Measurements from ENCODE around the gene SLFN5.
"Not testable (repeated sequence)": the region's sequence is repeated elsewhere in the genome, so short reads cannot be mapped to it uniquely, and the experiment has no call there.

The SLFN5 gene

DNA sequence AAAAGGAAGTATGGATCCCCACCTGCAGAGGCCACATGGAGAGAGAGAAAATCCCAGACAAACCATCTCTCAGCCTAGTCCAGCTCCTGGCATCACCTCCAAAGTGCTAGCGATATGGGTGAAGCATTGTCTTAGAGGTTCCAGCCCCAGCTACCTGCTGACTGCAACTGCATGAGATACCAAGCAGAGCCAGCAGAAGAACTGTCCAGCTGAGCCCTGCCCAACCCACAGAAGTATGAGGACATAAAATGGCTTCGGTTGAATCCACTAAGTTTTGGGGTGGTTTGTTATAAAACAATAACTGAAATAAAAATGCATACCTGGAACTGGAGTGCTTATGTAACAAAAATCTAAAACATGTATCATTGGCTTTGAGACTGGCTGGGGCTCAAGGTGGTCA lies 20.4 kb upstream of the SLFN5 start:
- Histone ChIP-seq H3K4me1 (ENCODE audit: control insufficient read depth, low read depth, low read length) (no peaks in the 10 kb centered on the region), H3K27me3 (ENCODE audit: control insufficient read depth, insufficient read depth, low read length) (no peaks in the 10 kb centered on the region), H3K27ac (ENCODE audit: low read length) (no peak overlapping the region), H3K36me3 (ENCODE audit: control insufficient read depth, low read depth, low read length) (no peaks in the 10 kb centered on the region), H3K9ac (ENCODE audit: low read length) (no peak overlapping the region), H3K9me3 (ENCODE audit: control insufficient read depth, low read depth, low read length) (no peaks in the 10 kb centered on the region), H3K4me3 (ENCODE audit: low read length) (no peak overlapping the region)

DNA sequence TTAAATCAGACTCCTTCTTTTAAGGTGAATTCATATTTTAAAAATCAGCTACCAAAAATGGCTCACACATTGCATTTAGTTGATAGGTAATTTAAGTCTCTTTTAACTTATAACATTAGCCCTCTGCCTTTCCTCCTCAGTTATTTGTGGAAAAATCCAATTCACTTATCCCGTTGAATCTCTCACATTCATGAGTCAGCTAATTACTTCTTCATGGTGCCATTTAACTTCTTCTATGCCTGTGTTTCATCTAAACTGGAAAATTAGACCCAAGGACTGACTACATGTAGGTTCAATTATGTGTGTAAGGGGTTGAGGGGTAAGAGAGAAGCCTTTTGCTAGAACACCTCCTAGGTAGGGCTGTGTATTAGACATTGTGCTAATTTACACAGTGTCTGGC lies 18.4 kb upstream of the SLFN5 start:
- no peaks in the 10 kb centered on the region for H3K36me3 ChIP-seq (ENCODE audit: control insufficient read depth, low read depth, low read length)
- H3K4me1 ChIP-seq (ENCODE audit: control insufficient read depth, low read depth, low read length): no peaks in the 10 kb centered on the region
- H3K9me3 ChIP-seq (ENCODE audit: control insufficient read depth, low read depth, low read length): no peaks in the 10 kb centered on the region
- no peak overlapping the region for H3K27ac ChIP-seq (ENCODE audit: low read length)
- H3K27me3 ChIP-seq (ENCODE audit: control insufficient read depth, insufficient read depth, low read length): no peaks in the 10 kb centered on the region
- H3K4me3 ChIP-seq (ENCODE audit: low read length): no peak overlapping the region
- no peak overlapping the region for H3K9ac ChIP-seq (ENCODE audit: low read length)

DNA sequence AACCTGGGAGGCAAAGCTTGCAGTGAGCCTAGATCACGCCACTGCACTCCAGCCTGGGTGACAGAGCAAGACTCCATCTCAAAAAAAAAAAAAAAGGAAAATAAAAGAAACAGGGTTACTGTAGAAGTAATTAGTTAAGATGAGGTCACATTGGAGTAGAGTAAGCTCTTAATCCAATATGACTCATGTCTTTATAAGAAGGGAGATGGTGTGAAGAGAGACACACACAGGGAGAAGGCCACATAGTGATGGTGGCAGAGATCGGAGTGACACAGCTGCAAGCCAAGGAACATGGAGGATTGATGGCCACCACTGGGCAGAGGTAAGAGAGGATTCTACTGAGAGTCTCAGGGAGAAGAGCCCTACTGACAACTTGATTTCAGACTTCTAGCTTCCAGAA lies 15.3 kb upstream of the SLFN5 start:
- H3K4me3 ChIP-seq (ENCODE audit: low read length): no peak overlapping the region
- H3K9me3 ChIP-seq (ENCODE audit: control insufficient read depth, low read depth, low read length): no peaks in the 10 kb centered on the region
- H3K36me3 ChIP-seq (ENCODE audit: control insufficient read depth, low read depth, low read length): no peaks in the 10 kb centered on the region
- no peak overlapping the region for H3K27ac ChIP-seq (ENCODE audit: low read length)
- no peaks in the 10 kb centered on the region for H3K27me3 ChIP-seq (ENCODE audit: control insufficient read depth, insufficient read depth, low read length)
- no peaks in the 10 kb centered on the region for H3K4me1 ChIP-seq (ENCODE audit: control insufficient read depth, low read depth, low read length)
- no peak overlapping the region for H3K9ac ChIP-seq (ENCODE audit: low read length)

DNA sequence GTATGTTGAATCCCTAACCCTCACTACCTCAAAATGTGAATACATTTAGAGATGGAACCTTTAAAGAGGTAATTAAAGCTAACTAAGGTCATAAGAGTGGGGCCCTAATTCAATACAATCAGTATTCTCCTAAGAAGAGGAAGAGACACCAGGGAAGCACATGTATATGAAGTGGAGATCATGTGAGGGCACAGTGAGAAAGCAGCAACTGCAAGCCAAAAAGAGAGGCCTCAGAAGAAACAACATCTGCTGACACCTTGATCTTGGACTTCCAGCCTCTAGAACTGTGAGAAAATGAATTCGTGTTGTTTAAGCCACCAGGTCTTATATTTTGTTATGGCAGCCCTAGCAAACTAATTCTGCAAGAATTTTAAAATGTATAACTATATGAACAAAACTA lies 13.2 kb upstream of the SLFN5 start:
- Histone ChIP-seq H3K9me3 (ENCODE audit: control insufficient read depth, low read depth, low read length) (no peaks in the 10 kb centered on the region), H3K27ac (ENCODE audit: low read length) (no peak overlapping the region), H3K4me3 (ENCODE audit: low read length) (no peak overlapping the region), H3K4me1 (ENCODE audit: control insufficient read depth, low read depth, low read length) (no peaks in the 10 kb centered on the region), H3K36me3 (ENCODE audit: control insufficient read depth, low read depth, low read length) (no peaks in the 10 kb centered on the region), H3K27me3 (ENCODE audit: control insufficient read depth, insufficient read depth, low read length) (no peaks in the 10 kb centered on the region), H3K9ac (ENCODE audit: low read length) (no peak overlapping the region)

DNA sequence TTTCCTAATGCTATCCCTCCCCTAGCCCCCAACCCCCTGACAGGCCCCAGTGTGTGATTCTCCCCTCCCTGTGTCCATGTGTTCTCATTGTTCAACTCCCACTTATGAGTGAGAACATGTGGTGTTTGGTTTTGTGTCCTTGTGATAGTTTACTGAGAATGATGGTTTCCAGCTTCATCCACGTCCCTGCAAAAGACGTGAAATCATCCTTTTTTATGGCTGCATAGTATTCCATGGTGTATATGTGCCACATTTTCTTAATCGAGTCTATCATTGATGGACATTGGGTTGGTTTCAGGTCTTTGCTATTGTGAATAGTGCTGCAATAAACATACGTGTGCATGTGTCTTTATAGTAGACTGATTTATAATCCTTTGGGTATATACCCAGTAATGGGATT lies 8.6 kb upstream of the SLFN5 start:
- not testable (repeated sequence) for H3K4me1 ChIP-seq (ENCODE audit: control insufficient read depth, low read depth, low read length); H3K4me3 ChIP-seq (ENCODE audit: low read length); H3K9me3 ChIP-seq (ENCODE audit: control insufficient read depth, low read depth, low read length)

DNA sequence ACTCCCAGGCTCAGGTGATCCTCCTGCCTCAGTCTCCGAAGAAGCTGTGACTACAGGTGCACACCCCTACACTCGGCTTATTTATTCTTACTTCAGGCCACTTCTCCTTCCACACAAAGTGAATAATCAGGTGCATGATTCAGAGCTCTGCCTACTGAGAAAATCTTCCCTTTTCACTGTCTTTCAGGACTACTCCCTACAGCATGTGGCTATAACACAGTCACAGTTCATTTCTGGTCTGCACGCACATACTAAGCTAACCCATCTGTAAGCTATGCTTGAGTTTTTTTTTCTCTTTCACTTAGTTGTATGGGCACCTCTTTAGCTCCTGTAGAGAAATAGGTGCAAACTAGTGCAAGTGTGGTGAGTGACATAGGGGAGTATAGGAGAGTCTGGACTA lies 7.6 kb upstream of the SLFN5 start:
- no peak overlapping the region for H3K4me3 ChIP-seq (ENCODE audit: low read length)
- H3K27me3 ChIP-seq (ENCODE audit: control insufficient read depth, insufficient read depth, low read length): no peaks in the 10 kb centered on the region
- H3K36me3 ChIP-seq (ENCODE audit: control insufficient read depth, low read depth, low read length): no peaks in the 10 kb centered on the region
- H3K27ac ChIP-seq (ENCODE audit: low read length): no peak overlapping the region
- no peaks in the 10 kb centered on the region for H3K4me1 ChIP-seq (ENCODE audit: control insufficient read depth, low read depth, low read length)
- no peaks in the 10 kb centered on the region for H3K9me3 ChIP-seq (ENCODE audit: control insufficient read depth, low read depth, low read length)
- H3K9ac ChIP-seq (ENCODE audit: low read length): no peak overlapping the region

More for the DNA sequence above, 8.6 kb upstream of the SLFN5 start:
- not testable (repeated sequence) for H3K27ac ChIP-seq (ENCODE audit: low read length); H3K36me3 ChIP-seq (ENCODE audit: control insufficient read depth, low read depth, low read length); H3K27me3 ChIP-seq (ENCODE audit: control insufficient read depth, insufficient read depth, low read length); H3K9ac ChIP-seq (ENCODE audit: low read length)

- no peak overlapping the region for H3K4me3 ChIP-seq (ENCODE audit: low read length)
- H3K27ac ChIP-seq (ENCODE audit: low read length): no peak overlapping the region
- H3K36me3 ChIP-seq (ENCODE audit: control insufficient read depth, low read depth, low read length): no peaks in the 10 kb centered on the region
- no peaks in the 10 kb centered on the region for H3K9me3 ChIP-seq (ENCODE audit: control insufficient read depth, low read depth, low read length)
- H3K4me1 ChIP-seq (ENCODE audit: control insufficient read depth, low read depth, low read length): no peaks in the 10 kb centered on the region
- H3K9ac ChIP-seq (ENCODE audit: low read length): no peak overlapping the region
- no peaks in the 10 kb centered on the region for H3K27me3 ChIP-seq (ENCODE audit: control insufficient read depth, insufficient read depth, low read length)
Observed at GRCh38 chr17:35235917-35236316, 7.0 kb upstream of the SLFN5 start.

DNA sequence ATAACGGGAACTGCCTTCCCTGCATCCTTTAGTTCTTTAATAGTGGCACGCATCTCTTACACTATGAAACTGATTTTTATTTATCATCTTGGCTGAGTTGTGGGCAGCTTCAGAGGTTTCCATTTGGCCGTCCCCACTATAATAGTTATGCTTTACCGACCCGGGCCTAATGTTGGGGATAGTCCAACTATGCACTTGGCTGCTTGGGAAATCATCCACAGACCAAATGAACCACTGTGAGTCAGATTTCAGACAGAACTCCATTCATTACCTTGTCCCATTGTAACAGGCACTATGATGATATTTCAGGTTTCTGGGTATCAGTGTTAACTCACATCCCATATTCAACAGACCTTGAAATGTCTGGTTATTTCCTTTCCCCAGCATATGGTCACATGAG lies 6.1 kb upstream of the SLFN5 start:
- Histone ChIP-seq H3K36me3 (ENCODE audit: control insufficient read depth, low read depth, low read length) (no peaks in the 10 kb centered on the region), H3K27ac (ENCODE audit: low read length) (no peak overlapping the region), H3K27me3 (ENCODE audit: control insufficient read depth, insufficient read depth, low read length) (no peaks in the 10 kb centered on the region), H3K4me3 (ENCODE audit: low read length) (no peak overlapping the region), H3K9ac (ENCODE audit: low read length) (no peak overlapping the region), H3K4me1 (ENCODE audit: control insufficient read depth, low read depth, low read length) (no peaks in the 10 kb centered on the region), H3K9me3 (ENCODE audit: control insufficient read depth, low read depth, low read length) (no peaks in the 10 kb centered on the region)

DNA sequence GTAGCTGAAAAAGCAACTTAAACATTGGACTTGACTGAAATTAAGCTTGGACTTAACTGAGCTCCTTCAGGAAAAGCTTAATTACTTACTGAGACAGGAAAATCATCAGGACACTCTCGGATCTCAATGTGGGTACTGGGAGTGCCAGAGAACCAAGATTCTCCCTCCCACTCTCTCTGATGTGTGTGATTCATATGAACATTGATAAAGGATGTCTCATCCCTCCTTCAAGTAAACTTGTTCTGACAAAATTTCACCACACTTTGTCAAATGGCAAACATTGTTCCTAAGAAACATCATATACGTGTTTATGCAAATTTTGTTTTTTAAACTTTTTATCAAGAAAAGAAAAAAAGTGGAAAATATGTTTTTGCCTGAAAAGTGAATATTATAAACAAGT lies 4.1 kb upstream of the SLFN5 start:
- Histone ChIP-seq H3K9ac (ENCODE audit: low read length) (no peak overlapping the region), H3K27ac (ENCODE audit: low read length) (no peak overlapping the region), H3K4me3 (ENCODE audit: low read length) (no peak overlapping the region), H3K36me3 (ENCODE audit: control insufficient read depth, low read depth, low read length) (no peaks in the 10 kb centered on the region), H3K9me3 (ENCODE audit: control insufficient read depth, low read depth, low read length) (no peaks in the 10 kb centered on the region), H3K4me1 (ENCODE audit: control insufficient read depth, low read depth, low read length) (peaks cover 6% of the 10 kb centered on the region), H3K27me3 (ENCODE audit: control insufficient read depth, insufficient read depth, low read length) (peaks cover 7% of the 10 kb centered on the region)

DNA sequence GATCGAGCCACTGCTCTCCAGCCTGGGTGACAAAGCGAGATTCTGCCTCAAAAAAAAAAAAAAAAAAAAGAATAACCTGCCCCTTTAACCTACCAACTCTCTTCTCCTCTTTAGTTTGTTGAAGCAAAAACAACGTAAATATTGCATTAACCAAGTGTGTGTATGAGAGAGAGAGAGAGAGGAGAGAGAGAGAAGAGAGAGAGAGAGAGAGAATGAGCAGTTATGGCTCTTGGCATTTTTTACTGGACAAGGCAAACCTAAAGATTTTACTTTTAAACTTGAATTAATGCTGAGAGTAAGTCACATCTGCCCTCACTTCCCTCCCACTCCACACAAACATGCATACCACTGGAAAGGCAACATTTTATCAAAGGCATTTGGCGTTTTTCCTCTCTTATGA lies 3.0 kb upstream of the SLFN5 start:
- H3K4me3 ChIP-seq (ENCODE audit: low read length): no peak overlapping the region
- no peak overlapping the region for H3K9ac ChIP-seq (ENCODE audit: low read length)
- no peaks in the 10 kb centered on the region for H3K36me3 ChIP-seq (ENCODE audit: control insufficient read depth, low read depth, low read length)
- H3K27ac ChIP-seq (ENCODE audit: low read length): no peak overlapping the region
- H3K27me3 ChIP-seq (ENCODE audit: control insufficient read depth, insufficient read depth, low read length): peaks cover 12% of the 10 kb centered on the region
- H3K9me3 ChIP-seq (ENCODE audit: control insufficient read depth, low read depth, low read length): no peaks in the 10 kb centered on the region
- H3K4me1 ChIP-seq (ENCODE audit: control insufficient read depth, low read depth, low read length): peaks cover 16% of the 10 kb centered on the region

DNA sequence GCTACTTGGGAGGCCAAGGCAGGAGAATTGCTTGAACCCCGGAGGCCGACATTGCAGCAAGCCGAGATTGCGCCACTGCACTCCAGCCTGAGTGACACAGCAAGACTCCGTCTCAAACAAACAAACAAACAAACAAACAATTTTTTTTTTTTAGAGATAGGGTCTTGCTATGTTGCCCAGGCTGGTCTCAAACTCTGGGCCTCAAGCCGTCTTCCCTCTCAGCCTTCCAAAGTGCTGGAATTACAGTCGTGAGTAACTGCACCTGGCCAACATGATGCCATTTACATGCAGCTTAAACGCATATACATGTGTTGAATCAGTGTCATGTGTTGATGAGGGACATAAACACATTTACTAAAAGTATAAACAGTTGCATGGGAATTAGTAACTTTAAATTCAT lies 2.0 kb upstream of the SLFN5 start:
- no peak overlapping the region for H3K27ac ChIP-seq (ENCODE audit: low read length)
- H3K9ac ChIP-seq (ENCODE audit: low read length): no peak overlapping the region
- no peak overlapping the region for H3K4me3 ChIP-seq (ENCODE audit: low read length)
- H3K4me1 ChIP-seq (ENCODE audit: control insufficient read depth, low read depth, low read length): peaks cover 16% of the 10 kb centered on the region
- no peaks in the 10 kb centered on the region for H3K9me3 ChIP-seq (ENCODE audit: control insufficient read depth, low read depth, low read length)
- H3K27me3 ChIP-seq (ENCODE audit: control insufficient read depth, insufficient read depth, low read length): peaks cover 12% of the 10 kb centered on the region
- H3K36me3 ChIP-seq (ENCODE audit: control insufficient read depth, low read depth, low read length): no peaks in the 10 kb centered on the region

- no peaks in the 10 kb centered on the region for H3K9me3 ChIP-seq (ENCODE audit: control insufficient read depth, low read depth, low read length)
- peak overlapping the region; percentile 88 for H3K4me3 ChIP-seq (ENCODE audit: low read length)
- peaks cover 12% of the 10 kb centered on the region for H3K27me3 ChIP-seq (ENCODE audit: control insufficient read depth, insufficient read depth, low read length)
- H3K4me1 ChIP-seq (ENCODE audit: control insufficient read depth, low read depth, low read length): peaks cover 16% of the 10 kb centered on the region
- H3K9ac ChIP-seq (ENCODE audit: low read length): no peak overlapping the region
- no peak overlapping the region for H3K27ac ChIP-seq (ENCODE audit: low read length)
- H3K36me3 ChIP-seq (ENCODE audit: control insufficient read depth, low read depth, low read length): no peaks in the 10 kb centered on the region
Observed at GRCh38 chr17:35241520-35241919, 1.4 kb upstream of the SLFN5 start.
